Measurements from ENCODE around the gene NUP62. TPM values are rescaled to one million over a fixed set of nuclear protein-coding genes. Genes with fewer than 3 reads are reported as not detected.

NUP62 gene
- total and polyA plus RNA-seq, 2 of the 8 experiments (the other 6 are each of a cell fraction or from before 2014, with no cell fraction given) = 50.0 to 107 TPM

DNA sequence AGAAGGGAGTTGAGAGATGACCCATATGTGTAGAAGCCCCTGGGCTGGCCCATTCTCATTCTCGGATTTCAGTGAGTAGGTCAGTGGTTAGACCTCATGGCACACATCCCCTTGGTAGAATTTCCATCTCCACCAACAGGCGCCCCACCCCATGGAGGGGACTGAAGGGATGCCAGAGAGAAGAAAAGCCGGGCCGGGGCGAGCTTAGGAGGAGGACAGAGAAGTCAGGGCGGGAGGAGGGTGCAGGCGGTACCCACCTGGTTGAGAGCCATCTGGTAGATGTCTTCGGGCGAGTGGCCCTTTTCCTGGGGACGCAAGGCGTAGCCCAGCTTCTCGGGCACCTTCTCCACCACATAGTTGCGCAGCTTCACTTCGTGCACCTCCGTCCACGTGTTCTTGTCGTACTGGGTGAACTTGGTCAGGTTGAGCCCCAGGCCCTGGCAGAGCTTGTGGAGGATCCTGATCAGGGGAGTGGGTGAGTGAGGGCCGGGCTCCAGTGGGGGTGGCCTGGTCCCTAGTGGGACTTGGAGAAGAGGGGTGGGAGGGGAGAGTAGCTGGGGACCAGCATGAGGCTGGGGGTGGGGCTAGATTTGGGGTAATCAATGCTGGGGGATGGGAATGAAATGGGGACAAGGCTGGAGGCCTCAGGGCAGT is 35.2 kb downstream of the NUP62 start:
- Histone ChIP-seq H4K20me1 (replicated peaks in 1 of 2; ENCODE audit: control insufficient read depth in 1 of 2, insufficient read depth in 2 of 2, low read length in 2 of 2) (peaks cover 0 to 1% of the 10 kb centered on the region in 2 experiments), H4K5ac (ENCODE audit: insufficient read length, low read depth, low read length) (no peak overlapping the region), H3K79me2 (ENCODE audit: control insufficient read depth in 1 of 2, insufficient read depth in 2 of 2, low read length in 2 of 2) (no peaks in the 10 kb centered on the region), H3K27me3 (replicated peaks in 1 of 4; ENCODE audit: control insufficient read depth in 3 of 4, extremely low read depth in 1 of 4, insufficient read depth in 3 of 4, low read length in 3 of 4) (peaks cover 0 to 9% (median 5%) of the 10 kb centered on the region in 4 experiments; a peak in 4 of 7 replicates), H2BK20ac (ENCODE audit: low read length) (no peak overlapping the region), H3K4me3 (ENCODE audit: extremely low read depth in 1 of 4, insufficient read depth in 2 of 4, low read depth in 3 of 4, low read length in 4 of 4) (no peak overlapping the region), H2AK5ac (ENCODE audit: low read depth, low read length) (no peak overlapping the region), H3K23ac (ENCODE audit: insufficient read length) (no peak overlapping the region), H3K14ac (ENCODE audit: insufficient read length) (no peak overlapping the region), H2BK120ac (replicated peaks; ENCODE audit: low read depth, low read length) (no peak overlapping the region), H3K23me2 (ENCODE audit: low read depth, low read length) (peaks cover 2% of the 10 kb centered on the region; the same call in 1 of the 2 replicates), H3K4ac (replicated peaks; ENCODE audit: insufficient read length, low read depth, low read length) (no peak overlapping the region), H4K8ac (ENCODE audit: extremely low read depth, insufficient read depth, low read length) (no peak overlapping the region), H3K18ac (ENCODE audit: extremely low read depth, low read length) (no peak overlapping the region), H3K56ac (replicated peaks; ENCODE audit: insufficient read length, low read depth, low read length) (no peak overlapping the region), H2BK12ac (ENCODE audit: low read depth, low read length) (no peak overlapping the region), H3K36me3 (ENCODE audit: control insufficient read depth in 2 of 4, insufficient read depth in 4 of 4, low read length in 3 of 4) (peaks cover 0 to 4% (median 0%) of the 10 kb centered on the region in 4 experiments; a peak in 2 of 8 replicates), H3K4me2 (ENCODE audit: insufficient read depth in 1 of 2, low read depth in 2 of 2, low read length in 2 of 2) (no peak overlapping the region), H2BK5ac (ENCODE audit: low read depth, low read length) (no peak overlapping the region), H2BK15ac (ENCODE audit: low read length) (no peak overlapping the region), H4K91ac (replicated peaks; ENCODE audit: insufficient read length, low read length) (no peak overlapping the region), H3K9me3 (ENCODE audit: insufficient read depth in 2 of 2, low read depth in 1 of 2, low read length in 1 of 2) (peaks cover 0 to 7% of the 10 kb centered on the region in 2 experiments; a peak in 3 of 4 replicates), H3K27ac (ENCODE audit: low read depth, low read length) (no peak overlapping the region), H2AFZ (ENCODE audit: low read length) (no peak overlapping the region), H3K9ac (replicated peaks in 1 of 4; ENCODE audit: extremely low read depth in 1 of 4, low read depth in 3 of 4, low read length in 3 of 4) (no peak overlapping the region), H3K79me1 (ENCODE audit: low read depth, low read length) (no peaks in the 10 kb centered on the region), H3K4me1 (replicated peaks in 1 of 4; ENCODE audit: control insufficient read depth in 3 of 4, insufficient read depth in 4 of 4, low read length in 3 of 4) (peaks cover 0 to 15% (median 8%) of the 10 kb centered on the region in 4 experiments; a peak in 5 of 7 replicates)
- FAIRE-seq = no peak
- POLR2A ChIA-PET (ENCODE audit: partially characterized antibody) = interaction anchor here (1.2 to 9.5 kb wide), 8 partner anchors 13 to 35 kb away, joined by 3 to 82 read pairs (median 5); partner anchors contain the start of genes AKT1S1, ATF5, NUP62 and TBC1D17
- DNase-seq (ENCODE audit: low read depth in 1 of 2, low spot score in 2 of 2) = no peak
- WGBS, 2 experiments (ENCODE audit: extremely low coverage in 1 of 2, insufficient coverage in 1 of 2, insufficient read length in 1 of 2, insufficient replicate concordance in 2 of 2, low coverage in 1 of 2, low lambda C conversion rate in 2 of 2, missing lambda C conversion rate in 1 of 2) = 93% methylated on average over 16 of the region's 18 CpGs; no CpG with 5 or more reads in 1 of the 2 experiments
- CTCF ChIA-PET (ENCODE audit: partially characterized antibody) = interaction anchor here (0.6 to 2.7 kb wide), 7 partner anchors 13 to 860 kb away, joined by 3 to 15 read pairs (median 3); no protein-coding TSS in a partner anchor
- TF ChIP-seq SIN3A (conservative IDR thresholded peaks at IDR 0.05 in 1 of 2, IDR thresholded peaks at IDR 0.05 in 1 of 2; ENCODE audit: low read depth in 1 of 2, low read length in 2 of 2) (no peak), CHD2 (IDR thresholded peaks at IDR 0.05; ENCODE audit: low read length) (no peak), RAD21 (IDR thresholded peaks at IDR 0.05 in 1 of 2, conservative IDR thresholded peaks at IDR 0.05 in 1 of 2; ENCODE audit: low read depth in 2 of 2, low read length in 2 of 2) (no peak), EZH2 (IDR thresholded peaks at IDR 0.05; ENCODE audit: low read depth, low read length, severe bottlenecking) (no peak), SAP30 (IDR thresholded peaks at IDR 0.05; ENCODE audit: insufficient read depth, insufficient replicate concordance, low read length) (no peak), NANOG (IDR thresholded peaks at IDR 0.05; ENCODE audit: insufficient read depth, low read depth, low read length, poor library complexity, severe bottlenecking) (no peak), BRCA1 (IDR thresholded peaks at IDR 0.05; ENCODE audit: low read depth, low read length) (no peak), RXRA (IDR thresholded peaks at IDR 0.05; ENCODE audit: insufficient read depth, low read depth, low read length) (no peak), EP300 (IDR thresholded peaks at IDR 0.05; ENCODE audit: borderline replicate concordance in 1 of 2, low read depth in 2 of 2, low read length in 2 of 2) (no peak)
- TF ChIP-seq, protein P1, sequence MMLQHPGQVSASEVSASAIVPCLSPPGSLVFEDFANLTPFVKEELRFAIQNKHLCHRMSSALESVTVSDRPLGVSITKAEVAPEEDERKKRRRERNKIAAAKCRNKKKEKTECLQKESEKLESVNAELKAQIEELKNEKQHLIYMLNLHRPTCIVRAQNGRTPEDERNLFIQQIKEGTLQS (IDR thresholded peaks at IDR 0.05; ENCODE audit: insufficient read depth, low read depth, low read length) = no peak

Measured in H1 (cell line).